IPS-20b (cell line): ENCODE measurements around the gene GGA3.
A peak's percentile ranks its signal among the peaks of the same experiment; 100 is the strongest.
"Not testable (repeated sequence)": the region's sequence is repeated elsewhere in the genome, so short reads cannot be mapped to it uniquely, and the experiment has no call there.

Experiments used
- H3K27ac ChIP-seq: one replicate; pipeline ENCODE4 v1.5.1; 2013; ENCODE audit warnings: low read length
- H3K27me3 ChIP-seq: 2 replicates; pipeline ENCODE4 v1.6.1; 2013; ENCODE audit warnings: mild to moderate bottlenecking, low read length, inconsistent platforms; ENCODE audit not compliant: insufficient read depth
- H3K36me3 ChIP-seq: 2 replicates; pipeline ENCODE4 v1.6.1; 2013; ENCODE audit warnings: low read depth, mild to moderate bottlenecking, inconsistent platforms, low read length, moderate library complexity; ENCODE audit not compliant: insufficient read depth
- H3K4me1 ChIP-seq: 2 replicates; pipeline ENCODE4 v1.6.1; 2013; ENCODE audit warnings: mild to moderate bottlenecking, control low read depth, inconsistent platforms, low read length, moderate library complexity; ENCODE audit not compliant: insufficient read depth
- H3K4me3 ChIP-seq: 2 replicates; pipeline ENCODE4 v1.5.1; 2013; ENCODE audit warnings: mild to moderate bottlenecking, low read length, inconsistent platforms
- H3K9ac ChIP-seq: 2 replicates; pipeline ENCODE4 v1.6.1; 2013; ENCODE audit warnings: low read depth, mild to moderate bottlenecking, inconsistent platforms, low read length, moderate library complexity
- H3K9me3 ChIP-seq: 2 replicates; pipeline ENCODE4 v1.6.1; 2013; ENCODE audit warnings: mild to moderate bottlenecking, low read depth, low read length, inconsistent platforms; ENCODE audit not compliant: insufficient read depth

GGA3 gene

DNA sequence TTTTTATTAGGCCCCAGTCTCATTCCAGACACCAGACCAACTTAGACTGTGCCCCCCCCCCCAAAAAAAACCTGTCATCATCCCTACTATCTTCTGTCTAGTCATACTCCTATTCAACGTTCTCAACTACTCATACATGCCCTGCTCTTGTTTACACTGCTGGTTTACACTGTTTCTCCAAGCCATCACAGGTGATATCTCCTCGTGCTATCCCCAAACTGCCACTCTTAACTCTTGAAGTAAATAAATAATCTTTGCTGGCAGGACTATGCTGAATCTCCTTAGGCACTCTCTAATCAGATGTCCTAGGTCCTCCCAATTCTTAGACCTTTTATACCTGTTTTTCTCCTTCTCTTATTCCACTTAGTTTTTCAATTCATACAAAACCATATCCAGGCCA, 4.2 kb downstream of the GGA3 start:
- not testable (repeated sequence) for H3K9ac ChIP-seq, H3K4me1 ChIP-seq, H3K27me3 ChIP-seq, H3K27ac ChIP-seq, H3K4me3 ChIP-seq, H3K9me3 ChIP-seq, H3K36me3 ChIP-seq

DNA sequence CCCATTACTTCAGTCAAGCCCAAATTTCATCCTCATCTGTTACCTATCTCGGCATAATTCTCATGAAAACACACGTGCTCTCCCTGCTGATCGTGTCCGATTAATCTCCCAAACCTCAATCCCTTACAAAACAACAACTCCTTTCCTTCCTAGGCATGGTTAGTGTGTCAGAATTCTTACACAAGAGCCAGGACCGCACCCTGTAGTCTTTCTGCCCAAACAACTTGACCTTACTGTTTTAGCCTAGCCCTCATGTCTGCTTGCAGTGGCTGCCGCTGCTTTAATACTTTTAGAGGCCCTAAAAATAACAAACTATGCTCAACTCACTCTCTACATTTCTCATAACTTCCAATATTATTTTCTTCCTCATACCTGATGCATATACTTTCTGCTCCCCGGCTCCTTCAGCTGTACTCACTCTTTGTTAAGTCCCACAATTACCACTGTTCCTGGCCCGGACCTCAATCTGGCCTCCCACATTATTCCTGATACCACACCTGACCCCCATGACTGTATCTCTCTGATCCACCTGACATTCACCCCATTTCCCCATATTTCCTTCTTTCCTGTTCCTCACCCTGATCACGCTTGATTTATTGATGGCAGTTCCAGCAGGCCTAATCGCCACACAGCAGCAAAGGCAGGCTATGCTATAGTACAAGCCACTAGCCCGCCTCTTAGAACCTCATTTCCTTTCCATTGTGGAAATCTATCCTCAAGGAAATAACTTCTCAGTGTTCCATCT, 5.3 kb downstream of the GGA3 start:
- not testable (repeated sequence) for H3K9me3 ChIP-seq, H3K27ac ChIP-seq, H3K9ac ChIP-seq, H3K4me3 ChIP-seq, H3K27me3 ChIP-seq, H3K36me3 ChIP-seq, H3K4me1 ChIP-seq

DNA sequence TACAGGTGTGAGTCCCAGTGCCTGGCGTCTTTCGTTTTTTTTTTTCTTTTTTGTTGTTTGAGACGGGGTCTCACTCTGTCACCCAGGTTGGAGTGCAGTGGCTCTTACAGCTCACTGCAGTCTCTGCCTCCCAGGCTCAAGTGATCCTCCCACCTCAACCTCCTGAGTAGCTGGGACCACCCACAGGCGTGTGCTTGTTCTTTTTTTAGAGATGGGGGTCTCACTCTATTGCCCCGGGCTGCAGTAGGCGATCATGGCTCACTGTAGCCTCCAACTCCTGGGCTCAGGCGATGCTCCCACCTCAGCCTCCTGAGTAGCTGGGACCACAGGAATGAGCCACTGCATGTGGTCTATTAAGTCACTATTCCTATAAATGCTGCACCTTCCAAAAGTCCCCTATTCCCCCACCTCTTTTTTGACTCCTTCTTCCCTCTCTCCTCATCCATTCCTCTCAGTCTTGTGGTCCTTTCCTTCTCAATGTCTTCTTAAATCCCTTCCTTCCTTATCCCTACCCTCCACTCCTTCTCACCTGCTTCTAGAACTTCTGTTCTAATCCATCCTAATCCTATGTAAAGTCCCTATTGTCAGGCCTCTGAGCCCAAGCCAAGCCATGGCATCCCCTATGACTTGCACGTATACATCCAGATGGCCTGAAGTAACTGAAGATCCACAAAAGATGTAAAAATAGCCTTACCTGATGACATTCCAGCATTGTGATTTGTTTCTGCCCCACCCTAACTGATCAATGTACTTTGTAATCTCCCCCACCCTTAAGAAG, 9.2 kb downstream of the GGA3 start:
- H3K9ac ChIP-seq: no peak overlapping the region
- H3K4me1 ChIP-seq: peaks cover 7% of the 10 kb centered on the region
- H3K27ac ChIP-seq: no peak overlapping the region
- no peak overlapping the region for H3K4me3 ChIP-seq
- H3K9me3 ChIP-seq: no peaks in the 10 kb centered on the region
- no peaks in the 10 kb centered on the region for H3K36me3 ChIP-seq
- H3K27me3 ChIP-seq: no peaks in the 10 kb centered on the region

- H3K4me3 ChIP-seq: no peak overlapping the region
- peaks cover 7% of the 10 kb centered on the region for H3K4me1 ChIP-seq
- H3K9ac ChIP-seq: peak overlapping the region; percentile 48; the same call in 1 of the 2 replicates
- H3K36me3 ChIP-seq: peaks cover 19% of the 10 kb centered on the region
- H3K27ac ChIP-seq: no peak overlapping the region
- H3K9me3 ChIP-seq: no peaks in the 10 kb centered on the region
- H3K27me3 ChIP-seq: no peaks in the 10 kb centered on the region
Measured at GRCh38 chr17:75250009-75250471, 11.4 kb downstream of the GGA3 start.

DNA sequence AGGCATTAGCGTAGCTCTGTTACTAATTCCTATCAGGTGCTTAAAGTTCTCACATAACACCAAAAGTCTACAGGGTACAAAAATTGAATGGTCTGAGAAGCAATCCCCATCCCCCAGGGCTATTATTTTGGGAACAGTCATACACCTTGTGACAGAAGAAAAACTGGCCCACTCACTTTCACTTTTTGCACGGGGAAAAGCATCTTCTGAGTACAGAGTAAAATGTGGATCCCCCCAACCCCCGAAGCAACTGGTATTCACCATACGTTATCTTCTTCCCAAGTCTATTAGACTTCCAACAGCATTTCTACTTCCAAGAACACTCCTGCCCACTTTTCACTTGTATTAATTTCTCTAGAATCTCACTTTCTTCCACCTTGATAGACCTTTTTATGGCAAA, 11.8 kb downstream of the GGA3 start:
- no peak overlapping the region for H3K27ac ChIP-seq
- no peak overlapping the region for H3K9ac ChIP-seq
- H3K4me3 ChIP-seq: no peak overlapping the region
- no peaks in the 10 kb centered on the region for H3K27me3 ChIP-seq
- H3K9me3 ChIP-seq: no peaks in the 10 kb centered on the region
- peaks cover 24% of the 10 kb centered on the region for H3K36me3 ChIP-seq
- H3K4me1 ChIP-seq: peaks cover 7% of the 10 kb centered on the region

DNA sequence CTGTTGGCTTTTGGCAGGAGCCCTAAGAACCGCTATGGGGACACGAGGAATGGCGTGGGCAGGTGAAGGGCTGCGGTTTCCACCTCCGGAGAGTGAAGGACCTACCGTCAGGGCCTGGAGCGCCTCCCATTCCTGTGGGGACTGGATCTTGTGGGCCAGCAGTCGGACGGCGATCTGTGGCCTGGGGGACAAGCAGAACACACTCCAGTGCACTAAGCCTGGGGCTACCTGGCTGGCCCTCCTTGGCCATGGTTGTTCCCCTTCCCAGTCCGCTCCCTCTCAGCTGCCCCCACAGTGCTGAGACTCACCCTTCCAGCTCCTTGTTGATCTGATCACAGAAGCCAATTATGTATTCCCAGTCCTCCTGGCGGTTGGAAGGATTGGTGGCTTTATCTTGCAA, 15.0 kb downstream of the GGA3 start:
- Histone ChIP-seq H3K27ac (no peak overlapping the region), H3K36me3 (peaks cover 54% of the 10 kb centered on the region), H3K27me3 (no peaks in the 10 kb centered on the region), H3K4me1 (peaks cover 4% of the 10 kb centered on the region), H3K9me3 (no peaks in the 10 kb centered on the region), H3K4me3 (no peak overlapping the region), H3K9ac (no peak overlapping the region)

- Histone ChIP-seq H3K36me3 (peaks cover 63% of the 10 kb centered on the region), H3K9me3 (no peaks in the 10 kb centered on the region), H3K27ac (no peak overlapping the region), H3K4me1 (peaks cover 4% of the 10 kb centered on the region), H3K27me3 (no peaks in the 10 kb centered on the region), H3K9ac (no peak overlapping the region), H3K4me3 (no peak overlapping the region)
Measured at GRCh38 chr17:75245011-75245410, 16.4 kb downstream of the GGA3 start.

DNA sequence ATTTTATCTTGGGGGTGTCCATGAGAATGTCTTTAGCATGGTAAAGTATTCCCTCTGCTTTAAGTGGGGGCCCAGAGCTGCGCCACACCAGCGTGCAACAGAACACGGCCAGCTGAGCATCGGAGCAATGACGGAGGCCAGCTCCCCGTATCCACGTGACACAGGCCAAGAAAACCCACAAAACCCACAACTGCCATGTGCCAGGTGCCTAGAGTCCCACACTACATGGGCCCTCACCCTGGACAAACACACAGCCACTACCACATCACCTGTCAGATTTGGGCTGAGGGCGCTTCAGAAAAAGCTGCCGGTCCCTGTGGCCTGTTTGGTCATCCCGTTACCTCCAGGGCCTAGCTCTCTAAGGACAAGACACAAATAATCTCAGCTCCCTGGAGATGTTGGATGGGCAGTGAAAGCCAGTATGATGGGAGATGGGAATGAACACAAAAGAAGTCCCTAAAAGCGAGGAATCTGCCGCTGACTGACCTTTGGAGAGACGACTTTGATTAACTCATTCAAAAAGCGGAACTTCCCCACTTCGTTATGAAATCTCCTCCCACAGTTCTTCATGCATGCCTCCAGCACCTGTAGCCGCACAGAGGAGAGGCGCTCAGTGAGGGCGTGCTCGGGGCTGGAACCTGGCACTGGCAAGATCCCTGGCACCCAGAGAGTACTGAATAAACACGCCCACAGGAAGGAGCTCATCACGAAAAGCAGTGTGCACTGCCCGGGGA, 17.1 kb downstream of the GGA3 start:
- H3K4me1 ChIP-seq: peaks cover under 1% of the 10 kb centered on the region; the same call in 1 of the 2 replicates
- no peak overlapping the region for H3K9ac ChIP-seq
- H3K27me3 ChIP-seq: no peaks in the 10 kb centered on the region
- H3K36me3 ChIP-seq: peaks cover 68% of the 10 kb centered on the region
- H3K9me3 ChIP-seq: no peaks in the 10 kb centered on the region
- H3K27ac ChIP-seq: no peak overlapping the region
- no peak overlapping the region for H3K4me3 ChIP-seq

DNA sequence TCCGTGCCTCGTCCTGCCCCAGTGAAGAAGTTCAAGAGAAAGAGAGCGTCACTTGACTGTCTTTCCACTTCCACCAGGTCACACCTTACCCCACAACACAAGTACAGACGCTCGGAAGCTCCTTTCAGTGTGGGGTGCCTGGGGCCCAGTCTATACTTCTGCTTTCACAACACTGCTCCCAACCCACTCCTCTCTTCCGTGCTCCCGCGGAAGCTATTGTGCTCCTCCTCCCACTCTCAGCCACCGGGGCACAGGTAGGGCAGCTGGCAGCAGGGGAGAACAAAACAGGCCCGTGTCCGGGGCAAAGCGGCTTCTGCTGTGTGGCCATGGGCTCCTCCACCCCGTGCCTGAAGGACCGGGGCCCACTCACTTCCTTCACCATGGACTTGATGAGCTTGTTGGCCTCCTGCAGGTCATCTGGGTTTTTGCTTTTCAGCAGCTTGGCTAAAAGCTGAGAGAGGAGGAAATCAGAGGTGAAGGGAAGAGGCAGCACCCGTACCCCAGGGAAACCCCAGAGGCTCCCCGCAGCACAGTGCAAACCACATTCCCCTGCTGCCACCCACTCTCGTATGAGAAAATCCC, 18.9 kb downstream of the GGA3 start:
- H3K9ac ChIP-seq: no peak overlapping the region
- no peak overlapping the region for H3K27ac ChIP-seq
- peaks cover 85% of the 10 kb centered on the region for H3K36me3 ChIP-seq
- no peaks in the 10 kb centered on the region for H3K27me3 ChIP-seq
- no peaks in the 10 kb centered on the region for H3K9me3 ChIP-seq
- no peak overlapping the region for H3K4me3 ChIP-seq
- no peaks in the 10 kb centered on the region for H3K4me1 ChIP-seq

- H3K27me3 ChIP-seq: no peaks in the 10 kb centered on the region
- peaks cover 90% of the 10 kb centered on the region for H3K36me3 ChIP-seq
- H3K9me3 ChIP-seq: no peaks in the 10 kb centered on the region
- no peak overlapping the region for H3K27ac ChIP-seq
- H3K9ac ChIP-seq: no peak overlapping the region
- no peaks in the 10 kb centered on the region for H3K4me1 ChIP-seq
- no peak overlapping the region for H3K4me3 ChIP-seq
Measured at GRCh38 chr17:75241996-75242460, 19.4 kb downstream of the GGA3 start.

- Histone ChIP-seq H3K4me3 (no peak overlapping the region), H3K27me3 (no peaks in the 10 kb centered on the region), H3K9me3 (no peaks in the 10 kb centered on the region), H3K9ac (no peak overlapping the region), H3K4me1 (no peaks in the 10 kb centered on the region), H3K36me3 (peaks cover 92% of the 10 kb centered on the region), H3K27ac (no peak overlapping the region)
Measured at GRCh38 chr17:75241502-75241901, 19.9 kb downstream of the GGA3 start.
